Ureter (tissue), 1 donor: ENCODE results near the gene INAVA. TPM values are rescaled to one million over a fixed set of nuclear protein-coding genes. Genes with fewer than 3 reads are reported as not detected.

Source experiments
- DNase-seq: peaks from one replicate; pipeline ENCODE4 v3.0.0-alpha.2; 2020; ENCODE audit warnings: low spot score
- total RNA-seq: library from RNA; stranded (reverse); gene quantifications from one replicate; pipeline ENCODE4 v1.2.4, GENCODE V29; 2023
- donor health status: DM: yes; HTN: yes; CAD: no.

INAVA gene
- total RNA-seq, 1 donor from 2014 or later = 83.2 TPM

- DNase-seq = no peak
Measured at GRCh38 chr1:200875416-200875815, 19.3 kb upstream of the INAVA start.

- DNase-seq = no peak
Measured at GRCh38 chr1:200877010-200877409, 17.7 kb upstream of the INAVA start.

GRCh38 chr1:200877839-200878551 lies 16.7 kb upstream of the INAVA start:
- DNase-seq = no peak

GRCh38 chr1:200880212-200880611 lies 14.5 kb upstream of the INAVA start:
- no peak for DNase-seq

- no peak for DNase-seq
Measured at GRCh38 chr1:200883118-200883517, 11.6 kb upstream of the INAVA start.

GRCh38 chr1:200885623-200886402 lies 8.9 kb upstream of the INAVA start:
- DNase-seq = no peak

- DNase-seq = no peak
Measured at GRCh38 chr1:200886594-200886993, 8.1 kb upstream of the INAVA start.

- DNase-seq = no peak
Measured at GRCh38 chr1:200887036-200887435, 7.7 kb upstream of the INAVA start.

- no peak for DNase-seq
Measured at GRCh38 chr1:200887772-200888348, 6.8 kb upstream of the INAVA start.

GRCh38 chr1:200888349-200888838 lies 6.3 kb upstream of the INAVA start:
- no peak for DNase-seq

GRCh38 chr1:200889571-200889970 lies 5.1 kb upstream of the INAVA start:
- DNase-seq = no peak

- DNase-seq = no peak
Measured at GRCh38 chr1:200890027-200890426, 4.7 kb upstream of the INAVA start.

GRCh38 chr1:200890818-200891773 lies 3.6 kb upstream of the INAVA start:
- DNase-seq = no peak

- DNase-seq = no peak
Measured at GRCh38 chr1:200891774-200892157, 2.9 kb upstream of the INAVA start.

GRCh38 chr1:200892546-200892945 lies 2.2 kb upstream of the INAVA start:
- no peak for DNase-seq

GRCh38 chr1:200892958-200893357 lies 1.7 kb upstream of the INAVA start:
- DNase-seq = no peak

- DNase-seq = no peak
Measured at GRCh38 chr1:200893411-200893901, 1.2 kb upstream of the INAVA start.

- DNase-seq = no peak
Measured at GRCh38 chr1:200895443-200895789, 716 bp downstream of the INAVA start.

GRCh38 chr1:200895801-200896530 lies 1.3 kb downstream of the INAVA start:
- DNase-seq = no peak

GRCh38 chr1:200896531-200897196 lies 2.0 kb downstream of the INAVA start:
- peak; percentile 75 for DNase-seq
